HEK293 (cell line): ENCODE measurements around the gene PRICKLE1.

Source experiments
- CTCF ChIA-PET: fragments of 350-600 bp; formaldehyde crosslinking; extraction: SDS; loops from one replicate; lab custom pipeline; 2021; ENCODE audit warnings: antibody characterized with exemption; lab: Yijun Ruan, JAX
- POLR2A ChIA-PET: fragments of 300-600 bp; formaldehyde crosslinking; extraction: SDS; loops from one replicate; lab custom pipeline; 2020; ENCODE audit warnings: antibody characterized with exemption, inconsistent platforms; lab: Yijun Ruan, JAX
- H3K27ac ChIP-seq: fragments of 200-500 bp; sonication (Bioruptor generic); 2 replicates; pipeline ENCODE4 v1.5.1; 2014; ENCODE audit warnings: low read depth, low read length, control low read depth, inconsistent platforms; ENCODE audit errors: extremely low read depth
- H3K36me3 ChIP-seq, 2 experiments: fragments of 200-500 bp in 1 of 2; sonication (Bioruptor generic) in 1 of 2; 1 replicate in 1 of 2; 2 replicates in 1 of 2; pipeline ENCODE4 v1.5.1; 2014 to 2017; ENCODE audit warnings: inconsistent platforms in 2 of 2, low read length in 2 of 2; ENCODE audit not compliant: control insufficient read depth in 2 of 2, insufficient read depth in 1 of 2
- H3K4me1 ChIP-seq: fragments of 200-500 bp; sonication (Bioruptor generic); 2 replicates; pipeline ENCODE4 v1.5.1; 2014; ENCODE audit warnings: mild to moderate bottlenecking, low read length, inconsistent platforms; ENCODE audit not compliant: control insufficient read depth, insufficient read depth
- H3K4me3 ChIP-seq: 2 replicates; pipeline ENCODE4 v1.5.1; 2011; ENCODE audit warnings: low read depth, mild to moderate bottlenecking, control low read depth, low read length, moderate library complexity
- H3K9me3 ChIP-seq: fragments of 200-500 bp; sonication (Bioruptor generic); 2 replicates; pipeline ENCODE4 v1.5.1; 2014; ENCODE audit warnings: low read depth, low read length, inconsistent platforms; ENCODE audit not compliant: control insufficient read depth, insufficient read depth
- GLI4 ChIP-seq: fragments of 450-650 bp; formaldehyde crosslinking; IDR thresholded peaks from 2 replicates; pipeline ENCODE4 v1.5.1; 2016; ENCODE audit warnings: missing biosample characterization, missing genetic modification characterization
- GLIS2 ChIP-seq: fragments of 450-650 bp; formaldehyde crosslinking; IDR thresholded peaks from 2 replicates; pipeline ENCODE4 v1.5.1; 2016; ENCODE audit warnings: missing biosample characterization, missing genetic modification characterization
- HIC1 ChIP-seq: fragments of 450-650 bp; formaldehyde crosslinking; IDR thresholded peaks from 2 replicates; pipeline ENCODE4 v1.5.1; 2016; ENCODE audit warnings: missing biosample characterization, missing genetic modification characterization
- OVOL3 ChIP-seq: fragments of 450-650 bp; formaldehyde crosslinking; IDR thresholded peaks from 2 replicates; pipeline ENCODE4 v1.5.1; 2016; ENCODE audit warnings: missing biosample characterization, missing genetic modification characterization
- PRDM4 ChIP-seq: fragments of 450-650 bp; formaldehyde crosslinking; IDR thresholded peaks from 2 replicates; pipeline ENCODE4 v1.5.1; 2017; ENCODE audit warnings: missing biosample characterization, missing genetic modification characterization
- ZBTB1 ChIP-seq: fragments of 450-650 bp; formaldehyde crosslinking; IDR thresholded peaks from 2 replicates; pipeline ENCODE4 v1.5.1; 2016; ENCODE audit warnings: missing biosample characterization, missing genetic modification characterization
- ZBTB44 ChIP-seq: fragments of 450-650 bp; IDR thresholded peaks from 2 replicates; pipeline ENCODE4 v1.5.1; 2018; ENCODE audit warnings: missing biosample characterization, mild to moderate bottlenecking, missing genetic modification characterization
- ZBTB6 ChIP-seq: fragments of 450-650 bp; formaldehyde crosslinking; IDR thresholded peaks from 2 replicates; pipeline ENCODE4 v1.5.1; 2017; ENCODE audit warnings: missing biosample characterization, missing genetic modification characterization
- ZFP37 ChIP-seq: fragments of 450-650 bp; formaldehyde crosslinking; IDR thresholded peaks from 2 replicates; pipeline ENCODE4 v1.5.1; 2016; ENCODE audit warnings: missing biosample characterization, missing genetic modification characterization
- ZFP41 ChIP-seq: fragments of 450-650 bp; formaldehyde crosslinking; IDR thresholded peaks from 2 replicates; pipeline ENCODE4 v1.5.1; 2016; ENCODE audit warnings: missing biosample characterization, missing genetic modification characterization, borderline replicate concordance
- ZNF112 ChIP-seq: fragments of 450-650 bp; formaldehyde crosslinking; IDR thresholded peaks from 2 replicates; pipeline ENCODE4 v1.5.0; 2017; ENCODE audit warnings: missing biosample characterization, missing genetic modification characterization
- ZNF121 ChIP-seq: fragments of 450-650 bp; formaldehyde crosslinking; IDR thresholded peaks from 2 replicates; pipeline ENCODE4 v1.5.1; 2016; ENCODE audit warnings: missing biosample characterization, missing genetic modification characterization
- ZNF133 ChIP-seq: fragments of 450-650 bp; formaldehyde crosslinking; IDR thresholded peaks from 2 replicates; pipeline ENCODE4 v1.5.1; 2016; ENCODE audit warnings: missing biosample characterization, missing genetic modification characterization
- ZNF146 ChIP-seq: fragments of 450-650 bp; formaldehyde crosslinking; IDR thresholded peaks from 2 replicates; pipeline ENCODE4 v1.5.1; 2016; ENCODE audit warnings: missing biosample characterization, missing genetic modification characterization
- ZNF169 ChIP-seq: fragments of 450-650 bp; formaldehyde crosslinking; IDR thresholded peaks from 2 replicates; pipeline ENCODE4 v1.5.1; 2016; ENCODE audit warnings: missing biosample characterization, missing genetic modification characterization
- ZNF174 ChIP-seq: fragments of 450-650 bp; formaldehyde crosslinking; IDR thresholded peaks from 2 replicates; pipeline ENCODE4 v1.5.0; 2017; ENCODE audit warnings: missing biosample characterization, mild to moderate bottlenecking, missing genetic modification characterization
- ZNF266 ChIP-seq: fragments of 450-650 bp; formaldehyde crosslinking; IDR thresholded peaks from 2 replicates; pipeline ENCODE4 v1.5.1; 2016; ENCODE audit warnings: missing biosample characterization, missing genetic modification characterization, low read depth
- ZNF324 ChIP-seq: fragments of 450-650 bp; formaldehyde crosslinking; IDR thresholded peaks from 2 replicates; pipeline ENCODE4 v1.5.1; 2016; ENCODE audit warnings: missing biosample characterization, missing genetic modification characterization
- ZNF426 ChIP-seq: fragments of 450-650 bp; formaldehyde crosslinking; IDR thresholded peaks from 2 replicates; pipeline ENCODE4 v1.5.1; 2017; ENCODE audit warnings: missing biosample characterization, missing genetic modification characterization, mild to moderate bottlenecking, inconsistent platforms, moderate library complexity
- ZNF521 ChIP-seq: fragments of 450-650 bp; formaldehyde crosslinking; IDR thresholded peaks from 2 replicates; pipeline ENCODE4 v1.5.1; 2017; ENCODE audit warnings: missing biosample characterization, mild to moderate bottlenecking, missing genetic modification characterization
- ZNF548 ChIP-seq: fragments of 450-650 bp; formaldehyde crosslinking; IDR thresholded peaks from 2 replicates; pipeline ENCODE4 v1.5.1; 2016; ENCODE audit warnings: missing biosample characterization, missing genetic modification characterization
- ZNF560 ChIP-seq: fragments of 450-650 bp; formaldehyde crosslinking; IDR thresholded peaks from 2 replicates; pipeline ENCODE4 v1.5.1; 2017; ENCODE audit warnings: missing biosample characterization, missing genetic modification characterization, borderline replicate concordance
- ZNF561 ChIP-seq: fragments of 450-650 bp; IDR thresholded peaks from 2 replicates; pipeline ENCODE4 v1.5.1; 2018; ENCODE audit warnings: missing biosample characterization, missing genetic modification characterization, borderline replicate concordance
- ZNF600 ChIP-seq: fragments of 450-650 bp; formaldehyde crosslinking; IDR thresholded peaks from 2 replicates; pipeline ENCODE4 v1.5.1; 2016; ENCODE audit warnings: missing biosample characterization, missing genetic modification characterization
- ZNF610 ChIP-seq: fragments of 450-650 bp; formaldehyde crosslinking; IDR thresholded peaks from 2 replicates; pipeline ENCODE4 v1.5.1; 2016; ENCODE audit warnings: missing biosample characterization, missing genetic modification characterization, borderline replicate concordance
- ZNF670 ChIP-seq: fragments of 450-650 bp; formaldehyde crosslinking; IDR thresholded peaks from 2 replicates; pipeline ENCODE4 v1.5.1; 2016; ENCODE audit warnings: missing biosample characterization, missing genetic modification characterization, low read depth
- ZNF701 ChIP-seq: fragments of 450-650 bp; formaldehyde crosslinking; IDR thresholded peaks from 2 replicates; pipeline ENCODE4 v1.5.1; 2016; ENCODE audit warnings: missing biosample characterization, missing genetic modification characterization
- ZNF768 ChIP-seq: fragments of 450-650 bp; formaldehyde crosslinking; IDR thresholded peaks from 2 replicates; pipeline ENCODE4 v1.5.1; 2018; ENCODE audit warnings: missing biosample characterization, mild to moderate bottlenecking, missing genetic modification characterization
- ZNF777 ChIP-seq: fragments of 450-650 bp; formaldehyde crosslinking; IDR thresholded peaks from 2 replicates; pipeline ENCODE4 v1.5.1; 2017; ENCODE audit warnings: missing biosample characterization, missing genetic modification characterization, borderline replicate concordance
- ZSCAN30 ChIP-seq: fragments of 450-650 bp; IDR thresholded peaks from 2 replicates; pipeline ENCODE4 v1.5.1; 2018; ENCODE audit warnings: missing biosample characterization, mild to moderate bottlenecking, missing genetic modification characterization, moderate library complexity

PRICKLE1 gene

GRCh38 chr12:42482748-42483520 lies 106.6 kb downstream of the PRICKLE1 start:
- H3K4me1 ChIP-seq = peaks cover 11% of the 10 kb centered on the region
- CTCF ChIA-PET = interaction anchor here (0.5 to 4.6 kb wide), 34 partner anchors 8 to 864 kb away, joined by 3 to 26 read pairs (median 4); no protein-coding TSS in a partner anchor
- POLR2A ChIA-PET = interaction anchor here (0.6 to 1.4 kb wide), 10 partner anchors 13 to 1091 kb away, joined by 3 to 10 read pairs (median 4); partner anchors contain the start of gene PRICKLE1
- TF ChIP-seq ZNF561 (tag by site-specific recombination) (peak; percentile 58; the same call in 1 of the 2 replicates), ZNF701 (no peak), OVOL3 (tag by site-specific recombination) (no peak), GLIS2 (tag by site-specific recombination) (peak; percentile 87), ZNF670 (tag by site-specific recombination) (no peak), ZNF548 (tag by site-specific recombination) (no peak), ZNF169 (tag by site-specific recombination) (no peak), GLI4 (tag by site-specific recombination) (no peak), ZNF426 (no peak), ZNF146 (no peak), ZNF521 (no peak), ZNF174 (tag by site-specific recombination) (no peak), ZNF610 (tag by site-specific recombination) (no peak), ZNF777 (tag by site-specific recombination) (peak; percentile 80), ZNF600 (tag by site-specific recombination) (peak; percentile 34; the same call in 1 of the 2 replicates), ZNF768 (tag by site-specific recombination) (no peak), ZBTB44 (tag by site-specific recombination) (peak; percentile 24; the same call in 1 of the 2 replicates), PRDM4 (no peak), ZFP37 (tag by site-specific recombination) (peak; percentile 75), ZBTB6 (tag by site-specific recombination) (peak; percentile 55), HIC1 (tag by site-specific recombination) (no peak), ZNF560 (tag by site-specific recombination) (no peak), ZSCAN30 (peak; percentile 91), ZNF121 (no peak), ZNF324 (tag by site-specific recombination) (no peak), ZNF112 (tag by site-specific recombination) (no peak), ZNF133 (tag by site-specific recombination) (peak; percentile 22; the same call in 1 of the 2 replicates), ZBTB1 (tag by site-specific recombination) (no peak), ZNF266 (tag by site-specific recombination) (no peak), ZFP41 (tag by site-specific recombination) (no peak)

More at GRCh38 chr12:42482748-42483520, 106.6 kb downstream of the PRICKLE1 start:
- Histone ChIP-seq H3K9me3 (no peaks in the 10 kb centered on the region), H3K27ac (peak overlapping the region; percentile 85; the same call in 1 of the 2 replicates), H3K4me3 (peak overlapping the region; percentile 85), H3K36me3 (no peaks in the 10 kb centered on the region)
